Stimulated activated CD8-positive, alpha-beta memory T cell treated with anti-CD3 and anti-CD28 coated beads, Interleukin-4, amount 100 ng/mL, for 1 hour (primary cell): ENCODE results near the gene DIDO1.

Experiments used
- DNase-seq, 2 donors: peaks; one replicate each; pipeline ENCODE4 v3.0.0-alpha.2; 2020; ENCODE audit warnings: low read depth in 2 of 2, low spot score in 1 of 2

Gene DIDO1

GRCh38 chr20:62951143-62951895, 25.0 kb upstream of the DIDO1 start:
- no peak for DNase-seq

- DNase-seq: no peak
These were observed 24.4 kb upstream of the DIDO1 start for GRCh38 chr20:62950741-62951140.

GRCh38 chr20:62949962-62950361, 23.7 kb upstream of the DIDO1 start:
- DNase-seq: no peak

GRCh38 chr20:62949153-62949821, 23.0 kb upstream of the DIDO1 start:
- DNase-seq: no peak

GRCh38 chr20:62947532-62948300, 21.4 kb upstream of the DIDO1 start:
- no peak for DNase-seq

GRCh38 chr20:62946918-62947317, 20.6 kb upstream of the DIDO1 start:
- no peak for DNase-seq

GRCh38 chr20:62945771-62946339, 19.6 kb upstream of the DIDO1 start:
- DNase-seq: no peak

GRCh38 chr20:62944746-62945145, 18.4 kb upstream of the DIDO1 start:
- DNase-seq: no peak

GRCh38 chr20:62944184-62944583, 17.9 kb upstream of the DIDO1 start:
- no peak for DNase-seq

- DNase-seq: no peak
These were observed 17.1 kb upstream of the DIDO1 start for GRCh38 chr20:62943396-62943795.

- DNase-seq: no peak
These were observed 16.2 kb upstream of the DIDO1 start for GRCh38 chr20:62942456-62942855.

- no peak for DNase-seq
These were observed 15.5 kb upstream of the DIDO1 start for GRCh38 chr20:62941792-62942191.

- no peak for DNase-seq
These were observed 14.6 kb upstream of the DIDO1 start for GRCh38 chr20:62940875-62941274.

GRCh38 chr20:62938105-62938888, 12.0 kb upstream of the DIDO1 start, which contains the start of gene GID8:
Gene GID8 (plus strand): TSS chr20:62938147. CDS start chr20:62941503, 3,356 bp downstream.
- DNase-seq: no peak

GRCh38 chr20:62937268-62938104, 11.2 kb upstream of the DIDO1 start:
- peak; percentile 92 to 94 for DNase-seq

- DNase-seq: no peak
These were observed 9.8 kb upstream of the DIDO1 start for GRCh38 chr20:62935968-62936585.

- no peak for DNase-seq
These were observed 9.1 kb upstream of the DIDO1 start for GRCh38 chr20:62935204-62935967.

- DNase-seq: no peak
These were observed 7.7 kb upstream of the DIDO1 start for GRCh38 chr20:62933966-62934365.

GRCh38 chr20:62931464-62931863, 5.2 kb upstream of the DIDO1 start:
- DNase-seq: no peak
